HEK293T (cell line): ENCODE data around the gene URAD.

Source experiments
- BHLHE40 ChIP-seq: fragments of 450-650 bp; IDR thresholded peaks from 2 replicates; pipeline ENCODE4 v1.6.1; 2016; ENCODE audit warnings: mild to moderate bottlenecking, moderate library complexity, borderline replicate concordance
- FOXA1 ChIP-seq: fragments of 450-650 bp; IDR thresholded peaks from 2 replicates; pipeline ENCODE4 v1.6.1; 2016; ENCODE audit warnings: mild to moderate bottlenecking
- FOXK2 ChIP-seq: fragments of 450-650 bp; IDR thresholded peaks from 2 replicates; pipeline ENCODE4 v1.6.1; 2016; ENCODE audit warnings: mild to moderate bottlenecking
- NFRKB ChIP-seq: fragments of 450-650 bp; IDR thresholded peaks from 2 replicates; pipeline ENCODE4 v1.6.1; 2016; ENCODE audit warnings: mild to moderate bottlenecking, moderate library complexity
- TARDBP ChIP-seq: fragments of 450-650 bp; IDR thresholded peaks from 2 replicates; pipeline ENCODE4 v1.6.1; 2016
- ZNF384 ChIP-seq: fragments of 450-650 bp; IDR thresholded peaks from 2 replicates; pipeline ENCODE4 v1.6.1; 2016

- no peak for TF ChIP-seq NFRKB
- no peak for TF ChIP-seq ZNF384
- no peak for TF ChIP-seq TARDBP
- TF ChIP-seq FOXA1: no peak
- TF ChIP-seq FOXK2: no peak
- no peak for TF ChIP-seq BHLHE40
These were observed 34.7 kb downstream of the URAD start for GRCh38 chr13:27953676-27954405.
